ENCODE measurements around the gene MTSS2.

MTSS2 gene

DNA sequence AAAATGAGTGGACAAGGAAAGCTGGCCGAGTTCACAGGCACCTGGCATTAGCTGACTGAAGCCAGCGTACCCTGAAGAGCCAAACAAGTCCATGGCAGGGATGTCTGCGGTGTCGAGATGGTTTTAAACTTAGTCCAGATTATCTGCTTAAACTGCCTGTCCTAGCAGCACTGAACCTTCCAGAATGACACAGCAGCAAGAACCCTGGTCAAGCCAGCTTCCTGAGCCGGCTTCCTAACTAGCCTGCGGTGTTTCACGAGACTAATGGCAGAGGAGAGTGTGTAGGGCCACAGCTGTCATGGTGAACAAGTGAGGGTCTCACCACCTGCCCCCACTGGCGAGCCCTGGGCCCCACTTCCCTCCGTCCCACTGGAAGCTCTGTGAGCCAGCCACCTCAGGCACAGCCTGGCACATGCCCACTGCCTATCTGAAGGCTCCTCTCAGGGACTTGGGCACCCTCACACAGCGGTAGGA lies 28.8 kb upstream of the MTSS2 start:
- DNase-seq = no peak

DNA sequence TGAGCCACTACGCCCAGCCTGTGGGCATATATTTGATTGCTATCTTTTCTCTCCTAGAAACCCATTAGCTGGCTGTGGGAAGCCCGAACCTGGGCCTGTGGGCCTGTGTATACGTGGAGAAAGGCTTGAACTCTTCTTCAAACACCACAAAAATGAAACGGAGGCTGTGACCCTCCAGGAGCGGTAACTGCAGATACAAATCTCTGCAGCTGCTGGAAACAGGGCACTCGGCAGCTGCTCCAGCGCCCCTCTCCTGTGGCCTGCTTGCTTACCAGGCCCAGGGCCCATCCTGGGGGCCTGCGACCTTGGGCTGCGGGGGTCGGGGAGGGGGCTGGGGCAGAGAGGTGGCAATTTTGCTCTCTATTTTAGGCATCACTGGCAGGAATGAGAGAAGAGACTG lies 28.0 kb upstream of the MTSS2 start:
- no peak for DNase-seq

DNA sequence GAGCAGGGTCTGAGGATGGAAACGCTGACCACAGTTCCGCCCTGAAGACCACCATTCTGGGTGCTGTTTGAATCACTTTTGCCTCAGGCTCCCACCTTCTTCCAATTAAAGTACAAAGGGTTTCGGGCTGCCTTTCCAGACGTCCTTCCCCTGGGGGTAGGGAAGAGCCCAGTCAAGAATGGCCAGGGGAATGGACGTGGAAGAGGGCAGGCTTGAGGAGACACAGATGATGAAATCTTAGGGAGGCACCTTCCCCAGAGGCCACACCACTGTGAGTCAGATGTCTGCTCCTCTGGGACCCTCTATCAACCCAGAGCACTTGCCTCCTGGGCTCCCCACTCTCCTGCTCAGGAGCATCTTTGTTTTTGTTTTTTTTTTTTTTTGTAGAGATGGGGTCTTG lies 27.5 kb upstream of the MTSS2 start:
- DNase-seq = no peak

DNA sequence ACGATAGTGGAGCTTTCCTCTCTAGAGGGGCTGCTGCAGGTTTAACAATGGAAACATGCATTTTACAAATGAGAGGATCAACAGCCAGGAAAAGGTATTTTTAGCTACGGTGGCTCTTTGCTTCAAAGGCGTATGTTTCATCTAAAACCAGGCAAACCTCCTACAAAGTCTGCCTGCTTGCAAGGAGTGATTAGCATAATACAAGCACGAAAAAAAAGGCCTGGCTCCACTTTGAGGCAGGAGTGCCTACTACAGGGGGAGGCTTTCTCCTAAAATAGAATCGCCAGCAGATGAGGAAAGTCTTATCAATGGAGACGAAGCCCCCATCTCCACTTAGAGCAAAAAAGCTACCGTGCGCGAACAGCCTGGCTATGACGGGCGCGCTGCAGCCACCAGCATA lies 27.1 kb upstream of the MTSS2 start:
- DNase-seq = no peak

DNA sequence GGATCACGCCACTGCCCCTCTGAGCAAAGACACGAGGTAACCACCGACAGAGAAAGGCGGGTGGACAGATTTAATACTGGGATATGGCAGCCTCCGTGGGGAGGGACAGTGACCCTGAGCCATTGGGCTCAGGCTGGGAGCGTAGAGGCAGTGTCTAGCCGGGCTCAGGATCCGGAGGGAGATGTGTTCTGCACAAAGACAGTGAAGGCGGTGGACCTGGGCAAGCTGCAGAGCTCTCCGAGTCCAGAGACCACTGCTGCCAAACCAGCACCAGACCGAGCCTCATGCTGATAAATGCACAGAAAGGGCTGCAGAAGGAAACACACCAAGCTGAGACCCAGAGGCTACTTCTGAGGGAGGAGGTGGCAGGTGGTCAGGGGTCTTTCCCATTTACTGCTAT lies 26.5 kb upstream of the MTSS2 start:
- no peak for DNase-seq

DNA sequence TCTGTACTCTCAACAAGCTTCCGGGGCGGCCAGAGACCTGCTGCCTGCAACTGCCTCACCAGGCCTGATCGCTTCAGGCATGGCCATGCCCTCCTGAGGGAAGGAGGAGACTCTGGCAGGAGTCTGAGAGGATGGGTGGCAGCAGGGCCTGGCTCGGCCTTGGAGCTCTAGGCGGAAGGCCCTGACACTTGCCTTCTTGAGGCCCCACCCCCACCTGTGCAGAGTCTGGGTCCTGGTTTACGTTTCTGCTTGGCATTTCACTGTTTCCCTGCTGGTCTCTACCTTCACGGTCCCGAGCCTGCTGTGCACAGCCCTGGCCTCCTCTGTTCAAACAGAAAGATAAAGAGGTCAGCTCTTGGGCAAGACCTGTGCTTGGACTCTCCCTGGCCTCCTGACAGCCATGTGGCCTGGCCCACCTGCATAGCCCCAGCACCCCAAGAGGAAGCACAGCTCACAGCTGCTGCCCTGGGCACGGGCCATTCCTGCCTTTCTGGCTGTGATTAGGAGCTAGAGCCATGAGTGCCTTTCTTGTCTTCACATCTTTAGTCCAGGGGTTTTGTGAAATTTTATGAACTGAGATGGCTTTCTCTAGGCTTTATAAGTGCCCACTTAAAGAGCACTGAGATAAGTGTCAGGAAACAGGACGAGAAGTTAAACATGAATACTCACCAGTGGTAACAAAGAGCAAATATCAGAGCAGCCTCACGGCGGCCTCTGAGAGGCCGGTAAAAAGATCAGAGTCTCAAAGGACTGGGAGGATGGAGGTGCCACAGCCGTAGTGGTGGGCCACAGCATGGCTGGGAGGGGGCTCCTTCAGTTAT lies 25.6 kb upstream of the MTSS2 start:
- no peak for DNase-seq

DNA sequence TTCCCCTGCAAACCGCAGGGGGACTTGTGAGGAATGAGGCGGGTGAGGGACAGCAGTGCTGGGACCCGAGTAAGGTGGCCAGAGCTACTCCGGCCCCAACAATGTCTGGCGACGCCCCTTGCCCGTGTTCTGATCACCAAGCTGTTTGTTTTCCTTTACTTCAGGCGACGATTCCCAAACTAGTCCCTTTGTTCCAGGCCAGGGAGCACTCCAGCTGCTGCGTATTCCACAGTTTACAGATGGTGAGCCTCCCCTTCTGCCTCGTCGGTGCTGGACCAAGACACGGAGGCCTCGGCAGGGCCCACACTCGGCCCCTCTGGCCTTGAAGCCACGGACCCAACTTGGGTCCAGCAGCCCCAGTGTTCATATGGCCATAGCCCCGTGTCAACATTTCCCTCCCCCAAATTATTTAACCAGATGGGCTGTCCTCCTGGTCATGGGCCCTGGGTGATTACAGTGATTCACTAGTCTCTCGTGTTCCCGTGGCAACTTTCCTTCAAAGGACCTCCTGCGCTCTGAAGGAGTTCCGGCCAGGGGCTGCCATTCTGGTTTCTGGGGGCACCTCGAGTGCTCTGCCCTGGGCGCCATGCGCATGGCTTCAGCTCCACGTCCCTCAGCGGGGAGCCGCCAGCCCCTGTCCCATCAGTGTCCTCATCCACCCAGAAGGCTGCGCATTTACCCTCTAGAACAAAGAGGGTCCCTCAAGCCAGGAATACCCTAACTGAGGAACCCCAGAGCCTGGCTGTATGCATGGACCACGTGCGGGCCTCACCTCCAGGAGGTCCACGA lies 24.8 kb upstream of the MTSS2 start:
- no peak for DNase-seq

DNA sequence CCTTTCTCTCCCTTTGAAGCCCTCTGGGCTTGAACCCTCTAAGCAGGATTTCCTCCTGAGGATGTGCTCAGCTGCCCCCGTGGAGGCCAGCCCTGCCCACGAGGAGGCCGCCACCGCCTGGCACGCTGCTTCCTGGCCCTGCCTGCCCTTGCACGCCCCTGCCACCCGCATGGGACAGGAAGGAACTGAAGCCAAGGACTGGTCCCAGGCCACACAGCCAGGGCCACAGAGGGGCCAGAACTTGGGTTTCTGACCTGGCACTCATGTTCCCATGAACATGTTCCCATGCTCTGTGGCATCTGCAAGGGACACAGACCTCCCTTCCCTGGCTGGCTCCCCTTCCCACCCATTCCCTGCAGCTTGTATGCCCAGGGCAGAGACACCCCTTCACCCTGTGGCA lies 24.1 kb upstream of the MTSS2 start:
- DNase-seq = no peak

DNA sequence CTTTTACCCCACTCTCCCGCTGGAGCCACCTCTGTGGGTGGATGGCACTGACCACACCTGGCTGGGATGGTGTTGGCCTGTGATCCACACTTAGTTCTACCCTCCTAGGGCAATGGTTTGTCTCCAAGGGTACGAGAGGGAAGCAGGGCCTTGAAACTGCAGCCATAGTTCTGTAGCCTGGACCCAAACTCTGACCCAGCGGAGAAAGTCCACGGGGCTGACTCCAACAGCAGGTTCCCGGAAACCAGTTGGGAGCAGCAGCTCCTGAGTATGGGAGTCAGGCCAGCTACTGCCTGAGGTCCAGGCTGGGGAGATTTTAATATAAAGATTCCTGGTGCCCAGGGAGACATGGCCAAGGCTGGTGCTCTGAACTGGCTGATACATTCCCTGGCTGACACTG lies 23.6 kb upstream of the MTSS2 start:
- DNase-seq = no peak

DNA sequence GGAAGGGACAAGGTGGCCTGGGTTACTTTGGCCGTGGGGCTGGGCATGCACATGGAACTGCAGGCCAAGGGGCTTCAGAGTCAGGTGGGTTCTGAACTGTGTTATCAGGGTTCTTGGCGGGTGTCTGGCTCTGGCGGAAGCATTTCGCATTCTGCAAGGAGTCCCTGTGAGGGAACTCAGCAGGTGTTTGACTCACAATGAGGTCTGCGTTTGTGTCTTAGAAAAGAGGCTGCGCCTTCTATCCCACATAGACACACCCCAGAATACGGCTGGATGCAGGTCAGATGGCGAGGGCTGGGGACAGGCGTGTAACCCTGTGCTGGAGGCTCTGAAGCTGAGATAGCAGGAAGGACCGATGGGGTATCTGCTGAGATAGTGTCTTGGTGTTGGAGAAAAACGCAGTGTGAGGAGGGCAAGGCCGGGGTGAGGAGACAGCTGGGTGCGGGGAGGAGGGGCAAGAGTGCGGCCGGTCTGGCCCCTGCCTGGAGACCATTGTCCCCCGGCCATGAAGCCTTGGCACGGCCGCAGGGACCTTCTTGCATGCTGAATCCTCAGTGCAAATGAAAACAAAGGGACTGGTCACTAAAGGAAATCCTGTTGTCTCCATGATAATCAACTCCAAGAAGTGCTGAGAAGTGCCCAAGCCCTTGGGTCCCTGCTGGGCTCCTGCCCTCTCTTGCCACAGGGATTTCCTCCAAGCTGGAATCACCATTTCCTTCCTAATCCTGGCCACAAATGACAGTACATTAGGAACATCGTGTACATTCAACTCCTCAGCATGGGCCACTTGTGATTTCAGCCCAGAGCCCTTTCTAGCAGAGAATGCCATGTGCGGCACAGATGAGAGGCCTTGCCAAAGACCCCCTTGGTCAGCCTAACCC lies 22.8 kb upstream of the MTSS2 start:
- DNase-seq = no peak

DNA sequence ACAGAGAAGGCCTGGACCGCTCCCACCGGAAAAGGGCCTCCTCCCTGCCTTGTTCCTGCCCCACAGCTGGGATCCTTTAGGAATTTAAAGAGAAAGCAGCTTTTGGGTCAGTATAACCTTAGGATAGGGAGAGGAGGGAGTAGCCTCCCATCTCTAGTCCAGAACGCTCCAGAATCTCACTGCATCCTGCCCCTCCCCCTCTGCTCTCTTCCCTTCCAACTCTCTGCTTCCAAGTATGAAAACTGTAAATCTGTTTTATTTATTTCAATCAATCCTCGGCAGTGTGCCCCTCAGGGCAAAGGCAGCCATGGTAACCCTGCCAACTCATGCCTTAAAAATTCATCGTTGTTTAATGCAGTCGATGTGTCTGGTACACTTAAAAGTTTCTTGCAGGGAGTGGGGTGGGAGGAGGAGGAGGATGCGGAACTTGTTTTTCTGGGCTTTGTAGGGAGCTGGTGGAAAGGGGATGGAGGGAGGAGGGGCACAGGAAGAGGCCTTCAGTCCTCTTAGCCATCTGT lies 21.2 kb upstream of the MTSS2 start:
- no peak for DNase-seq

DNA sequence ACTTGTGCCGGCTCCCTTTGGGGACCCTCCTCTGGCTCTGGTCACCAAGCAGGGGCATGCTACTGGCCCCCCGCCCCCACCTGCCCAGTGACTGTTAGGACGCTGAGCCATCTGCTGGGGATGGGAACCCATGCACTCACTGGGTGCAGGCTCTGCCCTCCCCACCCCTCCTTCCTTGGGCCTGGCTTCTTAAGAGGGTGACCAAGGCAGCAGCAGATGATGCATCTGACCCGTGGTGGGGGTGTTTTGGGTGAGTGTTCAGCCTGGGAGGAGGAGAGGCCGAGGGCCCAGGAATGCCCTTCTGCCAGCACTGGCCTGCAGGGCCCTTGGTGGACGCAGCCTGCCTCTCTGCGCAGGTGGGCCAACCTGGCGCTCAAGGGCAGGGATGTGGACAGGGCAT lies 19.2 kb upstream of the MTSS2 start:
- no peak for DNase-seq

DNA sequence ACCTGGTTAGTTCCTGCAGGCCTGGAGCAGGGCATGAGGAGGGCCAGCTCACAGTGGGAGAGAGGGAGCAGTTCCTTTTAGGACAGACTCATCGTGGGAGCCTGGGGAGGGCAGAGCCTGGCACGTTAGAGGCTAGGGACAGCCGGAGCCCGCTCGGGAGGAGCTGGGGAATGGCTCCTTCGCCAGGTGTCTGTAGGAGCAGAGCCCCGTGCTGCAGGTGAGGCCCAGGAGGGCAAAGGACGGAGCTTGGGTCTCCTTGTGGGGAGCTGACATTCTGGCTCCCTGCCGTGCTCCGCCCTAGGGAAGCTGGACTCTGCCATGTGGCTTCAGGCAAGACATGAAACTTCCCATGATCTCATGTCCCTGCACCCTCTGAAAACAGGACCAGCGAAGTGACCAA lies 18.7 kb upstream of the MTSS2 start:
- DNase-seq = no peak

DNA sequence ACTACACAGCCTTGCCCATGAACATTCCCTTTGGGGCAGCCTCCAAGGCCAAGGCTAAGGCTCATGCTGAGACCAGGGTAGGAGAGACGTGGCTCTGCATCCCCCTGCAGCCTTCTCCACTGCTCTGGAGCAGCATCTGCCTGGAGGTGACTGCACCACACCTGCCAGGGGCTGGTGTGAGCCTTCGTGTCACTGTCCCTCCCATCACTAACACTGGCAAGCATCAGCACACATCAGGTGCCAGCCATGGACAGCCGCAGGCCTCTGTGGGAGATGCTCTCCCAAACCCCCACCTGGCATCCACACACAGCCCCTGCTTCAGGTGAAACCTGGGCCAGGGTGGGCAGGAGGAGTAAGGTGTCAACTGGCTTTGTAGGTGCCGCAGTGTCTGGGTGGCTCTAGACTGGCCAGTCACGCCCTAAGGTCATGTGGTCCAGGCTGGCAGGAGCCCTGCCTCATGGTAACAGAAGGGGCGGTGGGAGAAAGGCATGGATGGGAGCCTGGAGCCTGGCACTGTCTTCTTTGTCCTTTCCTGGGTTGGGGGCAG lies 18.1 kb upstream of the MTSS2 start:
- DNase-seq = no peak

DNA sequence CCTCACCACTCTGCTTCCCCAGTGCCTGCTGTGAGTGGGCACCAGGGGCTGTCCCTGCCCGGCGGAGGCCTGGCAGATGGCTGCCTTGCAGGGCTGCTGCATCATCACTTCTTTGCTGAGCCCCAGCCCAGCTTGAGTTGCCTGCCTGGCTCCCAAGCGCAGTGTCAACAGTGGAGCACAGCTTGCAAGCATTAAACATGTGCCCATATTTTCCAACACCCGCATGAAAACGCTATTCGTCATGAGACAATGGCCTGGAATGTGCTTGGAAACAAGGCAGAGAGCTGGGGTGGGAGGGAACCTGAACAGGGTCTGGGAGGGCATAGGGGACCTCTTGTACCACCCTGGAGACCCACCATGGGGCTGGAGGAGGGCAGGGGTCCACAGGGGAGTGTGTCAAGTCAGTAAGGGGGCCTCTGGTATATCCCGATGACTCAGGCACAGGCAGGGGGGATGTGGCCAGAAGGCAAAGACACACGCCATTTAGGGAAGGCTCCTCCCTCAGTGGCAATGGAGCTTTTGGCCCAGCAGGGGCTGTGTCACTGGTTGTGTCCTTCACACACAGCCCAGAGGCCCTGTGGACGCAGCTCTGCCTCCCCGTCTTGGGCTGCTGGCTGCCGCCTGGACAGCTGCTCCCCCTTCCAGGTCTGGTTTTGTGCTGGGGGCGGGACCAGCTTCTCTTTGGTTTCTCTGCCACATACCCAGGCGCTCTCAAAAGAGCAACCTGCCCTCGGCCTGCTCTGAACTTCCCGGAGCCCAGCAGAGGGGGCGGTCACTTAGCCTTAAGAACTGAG lies 17.4 kb upstream of the MTSS2 start:
- DNase-seq = no peak

DNA sequence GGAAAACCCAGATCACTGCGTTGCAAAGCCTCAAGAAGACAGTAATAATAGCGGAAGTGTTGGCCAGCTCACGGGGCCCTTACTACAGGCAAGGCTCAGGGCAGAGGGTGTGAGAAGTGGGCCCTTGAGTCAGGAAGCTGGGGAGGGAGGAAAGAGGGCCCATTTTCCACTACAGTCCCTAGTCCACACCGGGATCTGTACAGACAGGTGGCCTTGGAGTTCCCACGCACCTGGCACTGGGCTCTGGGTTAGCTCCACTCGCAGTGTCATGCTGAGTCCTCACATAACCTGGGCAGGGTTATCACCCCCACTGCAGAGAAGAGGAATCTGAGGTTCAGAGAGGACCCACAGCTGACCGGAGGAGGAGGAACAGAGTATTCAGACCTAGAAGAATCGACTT lies 16.8 kb upstream of the MTSS2 start:
- no peak for DNase-seq

DNA sequence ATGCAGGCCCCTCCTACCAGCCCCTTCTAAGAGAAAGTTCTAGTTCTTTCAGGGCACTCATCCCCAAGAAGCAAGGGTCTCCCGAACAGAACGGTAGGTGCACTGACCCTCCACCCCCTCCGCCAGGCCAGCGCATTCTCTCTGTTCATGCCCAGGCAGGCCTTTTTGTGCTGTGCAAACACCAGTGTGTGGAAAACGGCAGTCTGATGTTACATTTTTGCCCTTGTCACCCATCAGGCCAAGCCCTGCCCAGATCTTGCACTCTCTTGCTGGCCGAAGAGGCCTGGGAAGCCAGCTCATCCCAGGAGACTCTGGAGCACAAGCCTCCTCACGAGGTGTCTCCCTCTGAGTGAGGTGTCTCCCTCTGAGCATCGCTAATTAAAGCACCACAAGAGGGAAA lies 16.1 kb upstream of the MTSS2 start:
- DNase-seq = no peak

DNA sequence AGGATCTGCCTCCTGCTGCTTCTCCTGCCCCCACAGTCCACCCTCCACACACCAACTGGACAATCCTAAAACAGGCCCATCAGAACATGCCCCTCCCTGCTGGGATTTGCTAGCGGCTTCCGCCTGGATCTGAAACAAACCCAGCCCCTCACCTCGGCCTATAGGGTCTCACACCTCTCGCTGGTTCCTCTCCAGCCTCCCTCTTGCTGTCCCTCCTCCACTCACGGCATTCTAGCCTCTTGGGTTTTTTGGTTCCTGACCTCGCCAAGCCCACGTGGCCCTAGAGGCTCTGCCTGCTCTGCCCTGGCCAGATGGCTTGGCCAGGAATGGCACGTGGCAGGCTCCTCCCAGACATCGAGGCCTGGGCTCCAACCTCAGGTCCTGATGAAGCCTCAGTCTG lies 15.7 kb upstream of the MTSS2 start:
- no peak for DNase-seq

DNA sequence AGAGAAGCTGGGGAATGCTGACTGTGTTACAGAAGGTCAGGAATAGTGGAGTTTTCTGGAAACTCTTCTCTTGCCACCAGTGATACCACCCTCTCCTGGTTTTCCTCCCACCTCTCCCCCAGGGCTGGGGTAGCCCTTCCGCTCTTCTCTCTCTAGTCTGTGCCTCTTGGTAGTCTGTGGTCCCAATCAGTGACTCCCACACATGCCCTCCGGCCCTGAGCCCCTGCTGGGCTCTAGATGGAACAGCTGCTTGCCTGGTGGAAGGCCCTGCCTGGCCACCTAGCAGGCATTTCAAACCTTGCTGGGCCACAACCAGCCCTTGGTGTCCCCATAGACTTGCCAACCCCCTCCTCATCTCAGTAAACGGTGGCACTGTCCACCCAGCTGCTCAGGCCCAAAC lies 15.2 kb upstream of the MTSS2 start:
- no peak for DNase-seq

DNA sequence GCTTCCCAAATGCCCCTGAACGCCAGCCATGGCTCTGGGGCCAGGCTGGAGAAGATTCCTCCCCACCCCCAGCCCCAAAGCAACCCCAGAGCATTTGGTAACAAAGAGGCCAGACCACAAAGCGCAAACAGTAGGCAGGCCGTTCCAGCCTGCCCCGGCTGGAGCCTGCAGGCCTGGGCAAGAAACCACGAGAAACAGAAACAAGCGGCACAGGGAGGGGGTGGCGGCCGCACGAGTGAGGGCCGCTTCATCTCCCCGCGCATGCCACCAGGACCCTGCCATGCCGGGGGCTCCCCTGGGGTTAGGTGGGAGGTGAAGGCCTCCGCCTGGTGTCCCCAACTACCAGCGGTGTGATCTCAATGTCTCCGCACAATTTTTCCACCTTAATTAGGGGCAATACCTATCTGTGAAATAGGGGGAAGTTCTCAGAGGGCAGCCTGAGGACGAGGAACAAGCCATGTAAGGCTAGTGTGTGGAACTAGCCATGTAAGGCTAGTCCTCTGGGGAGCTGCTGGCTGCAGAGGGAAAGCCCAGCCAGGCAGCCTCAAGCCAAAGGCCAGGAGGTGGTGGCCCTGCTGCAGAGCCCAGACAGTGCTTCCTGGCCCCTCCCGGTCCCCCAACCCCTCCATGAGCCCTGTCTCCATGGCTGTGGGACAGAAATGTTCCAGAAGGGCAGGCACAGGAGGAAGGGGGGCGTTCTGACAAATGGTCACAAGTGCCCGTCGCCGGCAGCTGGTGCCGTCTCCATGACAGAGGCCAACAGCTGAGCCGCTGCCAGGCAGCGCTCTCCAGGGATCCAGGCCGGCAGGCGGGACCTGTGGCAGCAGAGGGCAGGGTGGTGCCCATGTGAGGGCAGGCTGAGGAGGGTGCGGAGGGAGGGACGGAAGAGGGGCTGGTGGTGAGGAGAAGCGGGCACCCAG lies 14.5 kb upstream of the MTSS2 start:
- DNase-seq = no peak

DNA sequence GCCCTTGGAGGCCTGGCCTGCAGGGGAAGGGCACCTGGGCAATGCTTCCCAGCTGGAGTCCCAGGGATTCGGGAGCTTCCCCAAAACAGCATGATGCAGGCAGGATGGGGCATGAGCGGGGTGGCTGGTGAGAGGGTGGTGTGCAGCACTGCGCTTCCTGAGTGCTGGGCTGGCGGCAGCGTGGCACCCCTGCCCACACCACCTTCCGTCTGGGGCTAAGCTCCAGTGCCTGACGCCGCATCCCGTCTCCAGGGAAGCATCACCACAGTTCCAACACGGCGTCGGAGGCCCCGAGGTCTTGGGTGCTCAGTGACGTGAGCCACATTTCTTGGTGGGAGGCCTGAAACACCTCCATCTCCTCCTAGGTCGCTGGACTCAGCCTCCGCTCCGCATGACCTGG lies 13.8 kb upstream of the MTSS2 start:
- DNase-seq = no peak

Data from activated CD8-positive, alpha-beta memory T cell treated with anti-CD3 and anti-CD28 coated beads, Interleukin-2, amount 50 U/mL, for 4 hours (primary cell).